ENCODE measurements around the gene SIRT3. TPM values are rescaled to one million over a fixed set of nuclear protein-coding genes. Genes with fewer than 3 reads are reported as not detected.

The SIRT3 gene
- total RNA-seq, 1 experiment from 2014 or later: 13.9 TPM

DNA sequence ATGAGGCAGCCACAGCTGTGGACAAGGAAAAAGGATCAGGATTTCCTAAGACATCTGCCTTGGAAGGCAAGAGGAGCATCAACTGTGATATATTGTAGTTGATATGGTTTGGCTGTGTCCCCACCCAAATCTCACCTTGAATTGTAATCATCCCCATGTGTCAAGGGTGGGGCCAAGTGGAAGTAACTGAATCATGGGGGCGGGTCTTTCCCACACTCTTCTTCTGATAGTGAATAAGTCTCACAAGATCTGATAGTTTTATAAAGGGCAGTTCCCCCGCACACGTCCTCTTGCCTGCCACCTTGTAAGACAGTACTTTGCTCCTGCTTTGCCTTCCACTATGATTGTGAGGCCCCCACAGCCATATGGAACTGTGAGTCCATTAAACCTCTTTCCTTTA is 18.4 kb downstream of the SIRT3 start:
- no peak overlapping the region for H2BK20ac ChIP-seq (ENCODE audit: low read depth, low read length, poor library complexity, severe bottlenecking)
- H3K18ac ChIP-seq (ENCODE audit: insufficient read length, low read depth, low read length): no peak overlapping the region
- no peak overlapping the region for H3K4ac ChIP-seq (ENCODE audit: low read depth, low read length)
- H3K4me2 ChIP-seq (ENCODE audit: insufficient read depth, insufficient read length, low read length): no peak overlapping the region
- H3K27me3 ChIP-seq (ENCODE audit: insufficient read depth, low read length): no peaks in the 10 kb centered on the region
- no peak for DNase-seq
- no peak overlapping the region for H3K9ac ChIP-seq (ENCODE audit: extremely low read depth, insufficient read length, low read length)
- TF ChIP-seq, protein P1, sequence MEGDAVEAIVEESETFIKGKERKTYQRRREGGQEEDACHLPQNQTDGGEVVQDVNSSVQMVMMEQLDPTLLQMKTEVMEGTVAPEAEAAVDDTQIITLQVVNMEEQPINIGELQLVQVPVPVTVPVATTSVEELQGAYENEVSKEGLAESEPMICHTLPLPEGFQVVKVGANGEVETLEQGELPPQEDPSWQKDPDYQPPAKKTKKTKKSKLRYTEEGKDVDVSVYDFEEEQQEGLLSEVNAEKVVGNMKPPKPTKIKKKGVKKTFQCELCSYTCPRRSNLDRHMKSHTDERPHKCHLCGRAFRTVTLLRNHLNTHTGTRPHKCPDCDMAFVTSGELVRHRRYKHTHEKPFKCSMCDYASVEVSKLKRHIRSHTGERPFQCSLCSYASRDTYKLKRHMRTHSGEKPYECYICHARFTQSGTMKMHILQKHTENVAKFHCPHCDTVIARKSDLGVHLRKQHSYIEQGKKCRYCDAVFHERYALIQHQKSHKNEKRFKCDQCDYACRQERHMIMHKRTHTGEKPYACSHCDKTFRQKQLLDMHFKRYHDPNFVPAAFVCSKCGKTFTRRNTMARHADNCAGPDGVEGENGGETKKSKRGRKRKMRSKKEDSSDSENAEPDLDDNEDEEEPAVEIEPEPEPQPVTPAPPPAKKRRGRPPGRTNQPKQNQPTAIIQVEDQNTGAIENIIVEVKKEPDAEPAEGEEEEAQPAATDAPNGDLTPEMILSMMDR (conservative IDR thresholded peaks at IDR 0.05): no peak
- no peak overlapping the region for H2BK5ac ChIP-seq (ENCODE audit: insufficient read length, low read length)
- H3K9me3 Mint-ChIP-seq: no peaks in the 10 kb centered on the region
- H4K20me1 ChIP-seq (ENCODE audit: control insufficient read depth, insufficient read depth, insufficient read length): no peaks in the 10 kb centered on the region
- H2BK12ac ChIP-seq (ENCODE audit: insufficient read length, low read depth, low read length): no peak overlapping the region
- no peak overlapping the region for H3K27ac ChIP-seq (ENCODE audit: insufficient read length, low read depth, low read length)
- H3K56ac ChIP-seq (ENCODE audit: insufficient read length, low read depth, low read length): no peak overlapping the region
- no peak overlapping the region for H4K5ac ChIP-seq (ENCODE audit: insufficient read length, low read depth, low read length)
- no CpG with 5 or more reads among the region's 3 CpGs for WGBS (ENCODE audit: extremely low coverage, insufficient read length, low lambda C conversion rate)
- H3K27ac Mint-ChIP-seq: no peak overlapping the region
- no peaks in the 10 kb centered on the region for H3K4me1 ChIP-seq (ENCODE audit: insufficient read depth, low read length)
- H3K4me1 Mint-ChIP-seq: no peaks in the 10 kb centered on the region
- H4K8ac ChIP-seq (replicated peaks; ENCODE audit: insufficient read length, low read depth, low read length): no peak overlapping the region
- no peak overlapping the region for H2BK15ac ChIP-seq (ENCODE audit: low read depth, low read length)
- H3K23ac ChIP-seq (ENCODE audit: insufficient read length, low read depth, low read length): no peak overlapping the region
- H2AK5ac ChIP-seq (ENCODE audit: insufficient read length, low read length): no peak overlapping the region
- H3K27me3 Mint-ChIP-seq (ENCODE audit: low read depth): no peaks in the 10 kb centered on the region
- H2AFZ ChIP-seq (ENCODE audit: low read length): no peak overlapping the region
- no peak overlapping the region for H3T11ph ChIP-seq (ENCODE audit: low read length)
- no peak overlapping the region for H3K4me3 Mint-ChIP-seq
- no peak overlapping the region for H3K14ac ChIP-seq (ENCODE audit: insufficient read depth, low read length)
- peaks cover 9 to 44% (median 34%) of the 10 kb centered on the region in 3 experiments for H3K36me3 Mint-ChIP-seq (ENCODE audit: insufficient read depth in 1 of 3, low read depth in 3 of 3)
- H3K79me2 ChIP-seq (ENCODE audit: insufficient read depth, low read length): no peaks in the 10 kb centered on the region
- H3K23me2 ChIP-seq (ENCODE audit: insufficient read length, low read depth, low read length, poor library complexity, severe bottlenecking): no peaks in the 10 kb centered on the region
- H3K79me1 ChIP-seq (ENCODE audit: insufficient read depth, low read depth, low read length, poor library complexity, severe bottlenecking): no peaks in the 10 kb centered on the region
- H2BK120ac ChIP-seq (ENCODE audit: low read depth, low read length, poor library complexity, severe bottlenecking): no peak overlapping the region
- no peaks in the 10 kb centered on the region for H3K9me3 ChIP-seq (ENCODE audit: control insufficient read depth, low read depth, low read length)
- no peak overlapping the region for H4K91ac ChIP-seq (ENCODE audit: insufficient read length, low read depth, low read length)

Data from H9 (cell line).